Measurements from ENCODE around the gene FTCD.
A peak's percentile ranks its signal among the peaks of the same experiment; 100 is the strongest.
"Not testable (repeated sequence)": the region's sequence is repeated elsewhere in the genome, so short reads cannot be mapped to it uniquely, and the experiment has no call there.

The FTCD gene

GRCh38 chr21:46155514-46156377 lies at the start of gene FTCD:
Gene FTCD (minus strand): TSS chr21:46155579. CDS start chr21:46155523, 56 bp downstream.
- no peak within 1 kb of the TSS for H3K27ac ChIP-seq (ENCODE audit: poor library complexity, severe bottlenecking)
- H3K4me1 ChIP-seq (ENCODE audit: insufficient read depth, poor library complexity, severe bottlenecking), result no peaks in the 10 kb centered on the region
- ATAC-seq (ENCODE audit: low read depth) (no peak), DNase-seq (ENCODE audit: low spot score) (peak; percentile 57)
- no peaks in the 10 kb centered on the region for H3K27me3 ChIP-seq (ENCODE audit: insufficient read depth, poor library complexity, severe bottlenecking)
- H3K36me3 ChIP-seq (ENCODE audit: low read depth), result no peaks in the 10 kb centered on the region
- no peak within 1 kb of the TSS for H3K4me3 ChIP-seq (ENCODE audit: severe bottlenecking)
- no peak for TF ChIP-seq CTCF (IDR thresholded peaks at IDR 0.05; ENCODE audit: poor library complexity, severe bottlenecking)
- no peaks in the 10 kb centered on the region for H3K9me3 ChIP-seq (ENCODE audit: severe bottlenecking)

GRCh38 chr21:46205166-46205565 lies 49.8 kb upstream of the FTCD start:
- no peaks in the 10 kb centered on the region for H3K9me3 ChIP-seq (ENCODE audit: severe bottlenecking)
- peaks cover 85% of the 10 kb centered on the region for H3K36me3 ChIP-seq (ENCODE audit: low read depth)
- no peaks in the 10 kb centered on the region for H3K4me1 ChIP-seq (ENCODE audit: insufficient read depth, poor library complexity, severe bottlenecking)
- H3K27me3 ChIP-seq (ENCODE audit: insufficient read depth, poor library complexity, severe bottlenecking), result no peaks in the 10 kb centered on the region
- no peak for TF ChIP-seq CTCF (IDR thresholded peaks at IDR 0.05; ENCODE audit: poor library complexity, severe bottlenecking)
- DNase-seq (ENCODE audit: low spot score) (peak; percentile 52), ATAC-seq (ENCODE audit: low read depth) (no peak)
- no peak overlapping the region for H3K4me3 ChIP-seq (ENCODE audit: severe bottlenecking)
- no peak overlapping the region for H3K27ac ChIP-seq (ENCODE audit: poor library complexity, severe bottlenecking)

GRCh38 chr21:46203203-46203600 lies 47.8 kb upstream of the FTCD start:
- H3K27ac ChIP-seq (ENCODE audit: poor library complexity, severe bottlenecking), result no peak overlapping the region
- no peaks in the 10 kb centered on the region for H3K27me3 ChIP-seq (ENCODE audit: insufficient read depth, poor library complexity, severe bottlenecking)
- H3K4me3 ChIP-seq (ENCODE audit: severe bottlenecking), result no peak overlapping the region
- H3K9me3 ChIP-seq (ENCODE audit: severe bottlenecking), result no peaks in the 10 kb centered on the region
- ATAC-seq (ENCODE audit: low read depth) (no peak), DNase-seq (ENCODE audit: low spot score) (peak; percentile 27)
- TF ChIP-seq CTCF (IDR thresholded peaks at IDR 0.05; ENCODE audit: poor library complexity, severe bottlenecking), result no peak
- no peaks in the 10 kb centered on the region for H3K4me1 ChIP-seq (ENCODE audit: insufficient read depth, poor library complexity, severe bottlenecking)
- peaks cover 90% of the 10 kb centered on the region for H3K36me3 ChIP-seq (ENCODE audit: low read depth)

- TF ChIP-seq CTCF (IDR thresholded peaks at IDR 0.05; ENCODE audit: poor library complexity, severe bottlenecking), result no peak
- no peak for ATAC-seq (ENCODE audit: low read depth)
- Histone ChIP-seq H3K36me3 (ENCODE audit: low read depth) (peaks cover 90% of the 10 kb centered on the region), H3K27ac (ENCODE audit: poor library complexity, severe bottlenecking) (no peak overlapping the region), H3K4me1 (ENCODE audit: insufficient read depth, poor library complexity, severe bottlenecking) (no peaks in the 10 kb centered on the region), H3K9me3 (ENCODE audit: severe bottlenecking) (no peaks in the 10 kb centered on the region), H3K27me3 (ENCODE audit: insufficient read depth, poor library complexity, severe bottlenecking) (no peaks in the 10 kb centered on the region), H3K4me3 (ENCODE audit: severe bottlenecking) (no peak overlapping the region)
- DNase-seq (ENCODE audit: low spot score), result peak; percentile 33
Observed at GRCh38 chr21:46202592-46203202, 47.3 kb upstream of the FTCD start.

DNA sequence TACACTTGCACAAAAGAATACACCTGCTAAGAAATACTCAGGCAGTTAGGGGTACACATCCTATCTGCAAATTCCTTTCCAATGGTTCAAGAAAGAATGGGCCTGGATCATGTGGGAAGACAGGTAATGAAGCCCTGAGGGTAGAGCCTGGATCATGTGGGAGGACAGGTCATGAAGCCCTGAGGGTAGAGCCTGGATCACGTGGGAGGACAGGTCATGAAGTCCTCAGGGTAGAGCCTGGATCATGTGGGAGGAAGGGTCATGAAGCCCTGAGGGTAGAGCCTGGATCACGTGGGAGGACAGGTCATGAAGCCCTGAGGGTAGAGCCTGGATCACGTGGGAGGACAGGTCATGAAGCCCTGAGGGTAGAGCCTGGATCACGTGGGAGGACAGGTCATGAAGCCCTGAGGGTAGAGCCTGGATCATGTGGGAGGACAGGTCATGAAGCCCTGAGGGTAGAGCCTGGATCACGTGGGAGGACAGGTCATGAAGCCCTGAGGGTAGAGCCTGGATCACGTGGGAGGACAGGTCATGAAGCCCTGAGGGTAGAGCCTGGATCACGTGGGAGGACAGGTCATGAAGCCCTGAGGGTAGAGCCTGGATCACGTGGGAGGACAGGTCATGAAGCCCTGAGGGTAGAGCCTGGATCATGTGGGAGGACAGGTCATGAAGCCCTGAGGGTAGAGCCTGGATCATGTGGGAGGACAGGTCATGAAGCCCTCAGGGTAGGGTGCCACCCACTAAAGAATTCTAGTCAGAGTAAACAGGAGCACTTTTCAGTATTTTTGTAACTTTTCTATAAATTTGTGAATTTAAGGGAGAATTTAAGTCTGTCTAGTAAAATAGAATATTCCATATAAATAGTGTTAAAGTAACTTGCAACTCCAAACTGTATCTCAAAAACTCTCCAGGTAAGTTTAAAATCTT lies 45.8 kb upstream of the FTCD start:
- not testable (repeated sequence) for H3K4me3 ChIP-seq (ENCODE audit: severe bottlenecking); ATAC-seq (ENCODE audit: low read depth); H3K27ac ChIP-seq (ENCODE audit: poor library complexity, severe bottlenecking); H3K9me3 ChIP-seq (ENCODE audit: severe bottlenecking); H3K27me3 ChIP-seq (ENCODE audit: insufficient read depth, poor library complexity, severe bottlenecking); H3K4me1 ChIP-seq (ENCODE audit: insufficient read depth, poor library complexity, severe bottlenecking); DNase-seq (ENCODE audit: low spot score)
- peaks cover 90% of the 10 kb centered on the region for H3K36me3 ChIP-seq (ENCODE audit: low read depth)

All from RWPE2 (cell line).